ENCODE results near the gene SPO11. TPM values are rescaled to one million over a fixed set of nuclear protein-coding genes. Genes with fewer than 3 reads are reported as not detected.
A peak's percentile ranks its signal among the peaks of the same experiment; 100 is the strongest.

Gene SPO11
- total RNA-seq, 1 donor from 2014 or later: not detected

- no peak for DNase-seq (ENCODE audit: extremely low spot score, unreplicated experiment)
- Mint-ChIP-seq H3K4me1 (ENCODE audit: unreplicated experiment) (no peaks in the 10 kb centered on the region), H3K4me3 (ENCODE audit: unreplicated experiment) (no peak overlapping the region), H3K36me3 (ENCODE audit: unreplicated experiment) (peaks cover 18% of the 10 kb centered on the region), H3K27ac (ENCODE audit: unreplicated experiment) (no peak overlapping the region), H3K27me3 (ENCODE audit: unreplicated experiment) (no peaks in the 10 kb centered on the region), H3K9me3 (ENCODE audit: unreplicated experiment) (no peaks in the 10 kb centered on the region)
- TF ChIP-seq CTCF (IDR thresholded peaks at IDR 0.05): no peak
These were observed 49.7 kb downstream of the SPO11 start for GRCh38 chr20:57379263-57379647.

- no peaks in the 10 kb centered on the region for H3K4me1 Mint-ChIP-seq (ENCODE audit: unreplicated experiment)
- H3K27me3 Mint-ChIP-seq (ENCODE audit: unreplicated experiment): no peaks in the 10 kb centered on the region
- H3K36me3 Mint-ChIP-seq (ENCODE audit: unreplicated experiment): peaks cover 16% of the 10 kb centered on the region
- TF ChIP-seq CTCF (IDR thresholded peaks at IDR 0.05): no peak
- no peak overlapping the region for H3K27ac Mint-ChIP-seq (ENCODE audit: unreplicated experiment)
- H3K4me3 Mint-ChIP-seq (ENCODE audit: unreplicated experiment): no peak overlapping the region
- DNase-seq (ENCODE audit: extremely low spot score, unreplicated experiment): no peak
- no peaks in the 10 kb centered on the region for H3K9me3 Mint-ChIP-seq (ENCODE audit: unreplicated experiment)
These were observed 50.6 kb downstream of the SPO11 start for GRCh38 chr20:57380081-57380750.

DNA sequence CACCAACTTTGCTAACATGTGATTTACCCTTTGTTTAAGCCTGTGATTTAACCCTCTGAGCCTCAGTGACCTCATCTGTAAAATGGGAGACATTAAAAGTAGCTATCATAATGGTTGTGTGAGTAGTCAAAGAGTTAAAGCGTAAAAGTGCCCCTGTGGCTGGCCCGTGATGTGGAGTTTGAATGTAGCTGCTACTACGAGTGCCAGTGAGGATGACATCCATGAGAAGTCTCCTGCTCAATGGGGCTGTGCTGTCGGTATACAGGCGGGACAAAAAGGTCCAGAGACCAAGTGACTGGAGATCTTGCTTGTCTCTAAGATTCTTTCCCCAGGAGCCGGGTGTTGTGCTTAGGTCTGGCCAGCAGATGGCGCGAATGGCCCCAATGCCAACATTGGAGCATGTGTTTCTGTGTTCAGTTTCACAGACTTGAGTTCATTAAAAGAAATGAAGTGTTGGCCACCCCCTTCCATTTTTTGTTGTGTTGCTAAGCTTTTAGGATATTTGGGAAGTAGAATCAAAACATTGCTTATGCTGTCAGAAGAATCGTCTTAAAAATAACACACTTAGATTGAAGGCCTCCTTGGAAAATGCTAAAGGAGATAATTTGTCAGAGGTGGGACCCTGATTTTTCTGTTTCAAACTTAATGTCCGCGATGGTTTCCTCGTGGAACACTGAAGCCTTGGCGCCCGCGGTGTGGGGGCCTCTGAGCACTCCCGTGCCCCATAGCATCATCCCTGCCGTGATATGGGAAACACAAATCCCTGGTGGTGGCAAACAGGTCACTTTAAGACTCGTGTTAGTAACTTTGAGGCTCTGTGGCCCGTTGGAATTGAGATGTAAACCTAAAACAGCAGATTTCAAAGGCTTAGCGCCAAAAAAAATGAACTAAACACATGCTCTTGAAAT lies 52.2 kb downstream of the SPO11 start:
- peak; percentile 92 for DNase-seq (ENCODE audit: extremely low spot score, unreplicated experiment)
- no peaks in the 10 kb centered on the region for H3K27me3 Mint-ChIP-seq (ENCODE audit: unreplicated experiment)
- no peaks in the 10 kb centered on the region for H3K9me3 Mint-ChIP-seq (ENCODE audit: unreplicated experiment)
- H3K27ac Mint-ChIP-seq (ENCODE audit: unreplicated experiment): no peak overlapping the region
- peaks cover 10% of the 10 kb centered on the region for H3K36me3 Mint-ChIP-seq (ENCODE audit: unreplicated experiment)
- peak; percentile 93 for TF ChIP-seq CTCF (IDR thresholded peaks at IDR 0.05)
- H3K4me3 Mint-ChIP-seq (ENCODE audit: unreplicated experiment): no peak overlapping the region
- no peaks in the 10 kb centered on the region for H3K4me1 Mint-ChIP-seq (ENCODE audit: unreplicated experiment)

- Mint-ChIP-seq H3K9me3 (ENCODE audit: unreplicated experiment) (no peaks in the 10 kb centered on the region), H3K27me3 (ENCODE audit: unreplicated experiment) (no peaks in the 10 kb centered on the region), H3K27ac (ENCODE audit: unreplicated experiment) (no peak overlapping the region), H3K4me1 (ENCODE audit: unreplicated experiment) (no peaks in the 10 kb centered on the region), H3K4me3 (ENCODE audit: unreplicated experiment) (no peak overlapping the region), H3K36me3 (ENCODE audit: unreplicated experiment) (peaks cover 6% of the 10 kb centered on the region)
- no peak for DNase-seq (ENCODE audit: extremely low spot score, unreplicated experiment)
- no peak for TF ChIP-seq CTCF (IDR thresholded peaks at IDR 0.05)
These were observed 52.9 kb downstream of the SPO11 start for GRCh38 chr20:57382516-57382915.
